Measurements from ENCODE around the gene TADA2B. TPM values are rescaled to one million over a fixed set of nuclear protein-coding genes. Genes with fewer than 3 reads are reported as not detected.

TADA2B gene
- total and polyA plus RNA-seq, 2 experiments from 2014 or later = 3.6 to 11.4 TPM

DNA sequence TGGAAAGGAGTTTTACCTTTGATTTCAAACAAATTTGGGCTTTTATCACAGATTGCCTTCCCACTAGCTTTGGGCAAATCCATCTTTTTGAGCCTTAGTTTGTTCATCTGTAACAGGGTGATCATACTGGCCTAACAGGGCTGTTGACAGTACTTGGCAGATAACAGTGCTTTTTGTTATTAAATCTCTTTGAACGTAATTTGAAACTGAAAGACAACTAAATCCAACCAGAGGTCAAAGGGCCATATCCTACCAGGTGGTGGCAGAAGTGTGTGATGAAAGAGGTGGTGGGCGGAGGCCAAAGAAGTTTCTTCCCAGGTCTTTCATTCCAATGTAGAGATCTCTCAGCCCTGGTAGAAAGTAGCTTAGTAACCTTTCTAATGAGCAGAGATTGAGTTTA lies 35.2 kb upstream of the TADA2B start:
- H3K4me2 ChIP-seq = no peak overlapping the region
- H3K4me1 ChIP-seq (ENCODE audit: insufficient read depth) = peaks cover 17% of the 10 kb centered on the region
- TF ChIP-seq EZH2 (IDR thresholded peaks at IDR 0.05; ENCODE audit: low read depth, unreplicated experiment) = no peak
- TF ChIP-seq CTCF (conservative IDR thresholded peaks at IDR 0.05; ENCODE audit: low read depth in 2 of 2) = peak in 1 of 2 experiments; percentile 29; a peak in 1 of 4 replicates
- 0 out of 2 replicates have a peak, but pooled peaks cover 4% of the 10 kb centered on the region for H3F3A ChIP-seq (replicated peaks; ENCODE audit: low read depth)
- H3K36me3 ChIP-seq (ENCODE audit: insufficient read depth) = peaks cover 19% of the 10 kb centered on the region; the same call in 1 of the 2 replicates
- peaks cover 59% of the 10 kb centered on the region for H4K20me1 ChIP-seq (replicated peaks; ENCODE audit: insufficient read depth)
- no peaks in the 10 kb centered on the region for H3K9me3 Mint-ChIP-seq
- H3K4me3 Mint-ChIP-seq = no peak overlapping the region
- ATAC-seq (peak; percentile 77), DNase-seq (ENCODE audit: low spot score) (peak; percentile 73)
- H3K27ac Mint-ChIP-seq = no peak overlapping the region
- no peak overlapping the region for H3K27ac ChIP-seq (ENCODE audit: low read depth)
- peaks cover 27% of the 10 kb centered on the region for H3K79me2 ChIP-seq (replicated peaks; ENCODE audit: insufficient read depth)
- H3K36me3 Mint-ChIP-seq (ENCODE audit: low read depth) = peaks cover 70% of the 10 kb centered on the region
- no peak overlapping the region for H2AFZ ChIP-seq
- no peaks in the 10 kb centered on the region for H3K27me3 ChIP-seq (ENCODE audit: insufficient read depth)
- H3K4me1 Mint-ChIP-seq = peaks cover 27% of the 10 kb centered on the region
- H3K4me3 ChIP-seq = no peak overlapping the region
- H3K9me2 ChIP-seq (ENCODE audit: insufficient read depth) = no peaks in the 10 kb centered on the region
- H3K27me3 Mint-ChIP-seq (ENCODE audit: insufficient read depth, low read depth, poor library complexity) = peaks cover 9% of the 10 kb centered on the region

- H3K4me2 ChIP-seq = no peak overlapping the region
- H3K9me2 ChIP-seq (ENCODE audit: insufficient read depth) = no peaks in the 10 kb centered on the region
- no peaks in the 10 kb centered on the region for H3K27me3 ChIP-seq (ENCODE audit: insufficient read depth)
- no peak overlapping the region for H3K27ac ChIP-seq (ENCODE audit: low read depth)
- no peak overlapping the region for H3K4me3 ChIP-seq
- peaks cover 61% of the 10 kb centered on the region for H4K20me1 ChIP-seq (replicated peaks; ENCODE audit: insufficient read depth)
- H3K79me2 ChIP-seq (replicated peaks; ENCODE audit: insufficient read depth) = peaks cover 25% of the 10 kb centered on the region
- H3K4me1 ChIP-seq (ENCODE audit: insufficient read depth) = peaks cover 17% of the 10 kb centered on the region
- TF ChIP-seq ZNF331 (CRISPR knock-in tag; IDR thresholded peaks at IDR 0.05; ENCODE audit: low read depth) (no peak), NANOG (IDR thresholded peaks at IDR 0.05; ENCODE audit: borderline replicate concordance) (no peak), POLR2AphosphoS5 (IDR thresholded peaks at IDR 0.05; ENCODE audit: low read depth) (no peak), ZNF114 (CRISPR knock-in tag; IDR thresholded peaks at IDR 0.05) (no peak), JUNB (IDR thresholded peaks at IDR 0.05; ENCODE audit: unreplicated experiment) (no peak)
- peaks cover 14% of the 10 kb centered on the region for H3K36me3 ChIP-seq (ENCODE audit: insufficient read depth)
- H3F3A ChIP-seq (replicated peaks; ENCODE audit: low read depth) = 0 out of 2 replicates have a peak, but pooled peaks cover 4% of the 10 kb centered on the region
- Mint-ChIP-seq H3K9me3 (no peaks in the 10 kb centered on the region), H3K36me3 (ENCODE audit: low read depth) (peaks cover 70% of the 10 kb centered on the region), H3K4me1 (peaks cover 27% of the 10 kb centered on the region), H3K4me3 (no peak overlapping the region), H3K27me3 (ENCODE audit: insufficient read depth, low read depth, poor library complexity) (peaks cover 9% of the 10 kb centered on the region), H3K27ac (no peak overlapping the region)
- H2AFZ ChIP-seq = no peak overlapping the region
- ATAC-seq (no peak), DNase-seq (ENCODE audit: low spot score) (no peak)
Observed at GRCh38 chr4:7009564-7009963, 33.6 kb upstream of the TADA2B start.

GRCh38 chr4:7013175-7013574 lies 30.0 kb upstream of the TADA2B start:
- Mint-ChIP-seq H3K9me3 (no peaks in the 10 kb centered on the region), H3K4me3 (no peak overlapping the region), H3K4me1 (peaks cover 10% of the 10 kb centered on the region), H3K27ac (no peak overlapping the region), H3K36me3 (ENCODE audit: low read depth) (peaks cover 81% of the 10 kb centered on the region), H3K27me3 (ENCODE audit: insufficient read depth, low read depth, poor library complexity) (peaks cover 4% of the 10 kb centered on the region)
- no peak overlapping the region for H3K27ac ChIP-seq (ENCODE audit: low read depth)
- no peak for TF ChIP-seq STAT1 (IDR thresholded peaks at IDR 0.05; ENCODE audit: unreplicated experiment)
- TF ChIP-seq ZNF331 (CRISPR knock-in tag; IDR thresholded peaks at IDR 0.05; ENCODE audit: low read depth) = no peak
- no peak for TF ChIP-seq REST (IDR thresholded peaks at IDR 0.05; ENCODE audit: unreplicated experiment)
- H3K4me3 ChIP-seq = no peak overlapping the region
- H3K79me2 ChIP-seq (replicated peaks; ENCODE audit: insufficient read depth) = peaks cover 20% of the 10 kb centered on the region
- H3K27me3 ChIP-seq (ENCODE audit: insufficient read depth) = no peaks in the 10 kb centered on the region
- H3K4me2 ChIP-seq = no peak overlapping the region
- peaks cover 5% of the 10 kb centered on the region for H3K36me3 ChIP-seq (ENCODE audit: insufficient read depth)
- no peak overlapping the region for H2AFZ ChIP-seq
- no peaks in the 10 kb centered on the region for H3F3A ChIP-seq (replicated peaks; ENCODE audit: low read depth)
- no peaks in the 10 kb centered on the region for H3K4me1 ChIP-seq (ENCODE audit: insufficient read depth)
- DNase-seq (ENCODE audit: low spot score) (no peak), ATAC-seq (no peak)
- H3K9me2 ChIP-seq (ENCODE audit: insufficient read depth) = no peaks in the 10 kb centered on the region
- H4K20me1 ChIP-seq (replicated peaks; ENCODE audit: insufficient read depth) = peaks cover 41% of the 10 kb centered on the region

Measured in GM23338 (cell line).